Tibial nerve (tissue), 4 donors: ENCODE results near the gene TRIM9. TPM values are rescaled to one million over a fixed set of nuclear protein-coding genes. Genes with fewer than 3 reads are reported as not detected.

Source experiments
- DNase-seq, 2 donors: peaks; one replicate each; pipeline ENCODE4 v3.0.0-alpha.2; 2019; ENCODE audit warnings: low spot score in 2 of 2
- H3K27ac ChIP-seq, 4 donors: fragments of 200-600 bp; sonication (generic) in 3 of 4; one replicate each; pipeline ENCODE4 v1.5.1; 2017 to 2019; ENCODE audit warnings: mild to moderate bottlenecking in 1 of 4
- H3K27me3 ChIP-seq, 2 donors: fragments of 200-600 bp; sonication (generic) in 1 of 2; one replicate each; pipeline versions ENCODE4 v1.5.1 to v1.6.0; 2017 to 2019
- H3K36me3 ChIP-seq, 3 donors: fragments of 200-600 bp; sonication (generic); one replicate each; pipeline ENCODE4 v1.5.1; 2018 to 2019
- H3K4me1 ChIP-seq, 4 donors: fragments of 200-600 bp; sonication (generic) in 3 of 4; one replicate each; pipeline ENCODE4 v1.5.1; 2017 to 2019
- H3K4me3 ChIP-seq, 4 donors: fragments of 200-600 bp; sonication (generic) in 3 of 4; one replicate each; pipeline ENCODE4 v1.5.1; 2017 to 2019; ENCODE audit warnings: mild to moderate bottlenecking in 1 of 4, moderate library complexity in 1 of 4
- H3K9me3 ChIP-seq, 4 donors: fragments of 200-600 bp; sonication (generic) in 3 of 4; one replicate each; pipeline ENCODE4 v1.5.1; 2017 to 2019
- EP300 ChIP-seq, 2 donors: sonication (generic); formaldehyde crosslinking; IDR thresholded peaks; one replicate each; pipeline ENCODE4 v1.6.1; 2017; ENCODE audit warnings: antibody characterized with exemption in 2 of 2, mild to moderate bottlenecking in 1 of 2
- POLR2A ChIP-seq, 2 donors: fragments of 450-650 bp; IDR thresholded peaks; one replicate each; pipeline ENCODE4 v1.6.1; 2017; ENCODE audit warnings: antibody characterized with exemption in 2 of 2, mild to moderate bottlenecking in 2 of 2, moderate library complexity in 2 of 2
- WGBS, 2 donors: methylation state at CpG; one replicate each; pipeline ENCODE4 v1.1.5; 2018; 5-methylcytosine and 5-hydroxymethylcytosine counted together
- total RNA-seq, 4 donors: library from RNA; depleted of rRNA; stranded (reverse); fragments of >200 nt; gene quantifications; one replicate each; pipeline ENCODE4 v1.1.0, GENCODE V29; 2016
- TF ChIP-seq, protein P1 (sequence below), 5 experiments: fragments of 200-600 bp in 3 of 5; fragments of 450-650 bp in 2 of 5; sonication (generic) in 3 of 5; IDR thresholded peaks; one replicate each; pipeline ENCODE4 v1.5.1; 2016 to 2019; ENCODE audit warnings: antibody characterized with exemption in 5 of 5, mild to moderate bottlenecking in 3 of 5, moderate library complexity in 2 of 5

TRIM9 gene
- total RNA-seq, 4 donors from 2014 or later, result 0.87 to 5.9 (median 4.9) TPM

DNA sequence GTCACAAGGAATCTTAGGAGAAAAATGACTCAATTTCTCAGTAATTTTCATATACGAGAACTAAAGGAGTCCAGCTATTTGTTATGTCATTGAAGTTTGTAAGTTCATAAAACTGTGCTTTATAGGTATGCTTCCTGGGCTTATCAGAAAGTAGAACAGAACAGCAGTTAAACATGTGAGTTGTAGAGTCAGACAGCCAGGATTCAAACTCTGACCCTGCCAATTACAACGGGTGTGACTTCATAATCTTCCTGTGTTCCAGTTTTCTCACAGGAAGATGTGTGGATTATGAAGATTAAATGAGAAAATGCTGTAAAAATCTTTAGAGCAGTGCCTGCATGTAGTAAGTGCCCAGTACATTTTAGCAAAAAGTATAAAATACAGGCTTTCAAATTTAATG, 8.9 kb downstream of the TRIM9 start:
- Histone ChIP-seq H3K9me3 (no peaks in the 10 kb centered on the region), H3K27ac (no peak overlapping the region), H3K27me3 (no peaks in the 10 kb centered on the region), H3K4me3 (no peak overlapping the region), H3K4me1 (no peaks in the 10 kb centered on the region), H3K36me3 (no peaks in the 10 kb centered on the region)
- WGBS, 2 donors, result 49 to 61% methylated on average over 2 of the region's 2 CpGs
- TF ChIP-seq POLR2A (IDR thresholded peaks at IDR 0.05) (no peak), EP300 (IDR thresholded peaks at IDR 0.05) (no peak)
- TF ChIP-seq, protein P1, sequence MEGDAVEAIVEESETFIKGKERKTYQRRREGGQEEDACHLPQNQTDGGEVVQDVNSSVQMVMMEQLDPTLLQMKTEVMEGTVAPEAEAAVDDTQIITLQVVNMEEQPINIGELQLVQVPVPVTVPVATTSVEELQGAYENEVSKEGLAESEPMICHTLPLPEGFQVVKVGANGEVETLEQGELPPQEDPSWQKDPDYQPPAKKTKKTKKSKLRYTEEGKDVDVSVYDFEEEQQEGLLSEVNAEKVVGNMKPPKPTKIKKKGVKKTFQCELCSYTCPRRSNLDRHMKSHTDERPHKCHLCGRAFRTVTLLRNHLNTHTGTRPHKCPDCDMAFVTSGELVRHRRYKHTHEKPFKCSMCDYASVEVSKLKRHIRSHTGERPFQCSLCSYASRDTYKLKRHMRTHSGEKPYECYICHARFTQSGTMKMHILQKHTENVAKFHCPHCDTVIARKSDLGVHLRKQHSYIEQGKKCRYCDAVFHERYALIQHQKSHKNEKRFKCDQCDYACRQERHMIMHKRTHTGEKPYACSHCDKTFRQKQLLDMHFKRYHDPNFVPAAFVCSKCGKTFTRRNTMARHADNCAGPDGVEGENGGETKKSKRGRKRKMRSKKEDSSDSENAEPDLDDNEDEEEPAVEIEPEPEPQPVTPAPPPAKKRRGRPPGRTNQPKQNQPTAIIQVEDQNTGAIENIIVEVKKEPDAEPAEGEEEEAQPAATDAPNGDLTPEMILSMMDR (IDR thresholded peaks at IDR 0.05), result no peak
- no peak for DNase-seq

DNA sequence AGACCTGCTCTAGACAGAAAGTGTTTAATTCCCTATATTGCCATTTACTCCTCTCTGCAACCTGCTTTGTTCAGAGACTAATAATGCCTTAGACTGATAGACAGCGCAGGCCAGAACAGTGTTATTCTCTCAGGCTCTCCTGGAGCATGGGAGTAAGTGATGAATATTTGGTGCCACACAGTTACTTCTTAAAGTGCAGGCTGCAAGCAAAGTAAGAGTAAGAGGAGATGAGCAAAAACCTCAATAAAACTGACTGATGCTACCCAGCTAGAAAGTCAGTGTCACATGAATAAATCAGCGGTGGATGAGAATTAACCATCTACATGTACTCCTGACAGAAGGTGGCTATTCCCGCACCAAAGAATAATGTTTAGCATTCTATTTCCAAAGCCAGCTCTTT, 9.9 kb downstream of the TRIM9 start:
- 85 to 88% methylated on average over 3 of the region's 3 CpGs for WGBS, 2 donors
- H3K27ac ChIP-seq, result no peak overlapping the region
- H3K9me3 ChIP-seq, result no peaks in the 10 kb centered on the region
- no peaks in the 10 kb centered on the region for H3K27me3 ChIP-seq
- DNase-seq, result no peak
- TF ChIP-seq, protein P1 (IDR thresholded peaks at IDR 0.05), result no peak
- TF ChIP-seq POLR2A (IDR thresholded peaks at IDR 0.05), result no peak
- no peak for TF ChIP-seq EP300 (IDR thresholded peaks at IDR 0.05)
- H3K4me3 ChIP-seq, result no peak overlapping the region
- no peaks in the 10 kb centered on the region for H3K36me3 ChIP-seq
- H3K4me1 ChIP-seq, result no peaks in the 10 kb centered on the region

DNA sequence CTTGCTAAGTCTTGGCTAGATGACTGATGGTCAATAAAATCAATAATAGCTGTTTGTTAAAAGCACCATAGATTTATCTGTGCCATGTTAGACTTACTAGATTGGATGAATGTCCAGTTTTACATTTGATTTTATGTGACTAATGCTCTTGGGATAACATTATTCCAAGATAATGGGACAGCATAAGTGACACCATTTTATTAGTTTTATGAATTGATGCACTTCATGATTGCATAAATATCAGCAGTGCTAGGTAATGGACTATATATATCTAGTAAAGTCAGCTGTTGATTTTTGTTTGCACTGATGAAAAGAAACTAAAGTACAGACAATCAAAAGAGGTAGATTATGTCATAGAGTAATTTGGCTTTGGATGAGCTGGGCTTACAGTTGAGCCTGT, 10.4 kb downstream of the TRIM9 start:
- no peak overlapping the region for H3K4me3 ChIP-seq
- DNase-seq, result no peak
- no peaks in the 10 kb centered on the region for H3K9me3 ChIP-seq
- TF ChIP-seq, protein P1 (IDR thresholded peaks at IDR 0.05), result no peak
- TF ChIP-seq POLR2A (IDR thresholded peaks at IDR 0.05) (no peak), EP300 (IDR thresholded peaks at IDR 0.05) (no peak)
- H3K36me3 ChIP-seq, result no peaks in the 10 kb centered on the region
- no peak overlapping the region for H3K27ac ChIP-seq
- H3K4me1 ChIP-seq, result peaks cover 0 to 4% (median 0%) of the 10 kb centered on the region in 4 donors
- H3K27me3 ChIP-seq, result no peaks in the 10 kb centered on the region

DNA sequence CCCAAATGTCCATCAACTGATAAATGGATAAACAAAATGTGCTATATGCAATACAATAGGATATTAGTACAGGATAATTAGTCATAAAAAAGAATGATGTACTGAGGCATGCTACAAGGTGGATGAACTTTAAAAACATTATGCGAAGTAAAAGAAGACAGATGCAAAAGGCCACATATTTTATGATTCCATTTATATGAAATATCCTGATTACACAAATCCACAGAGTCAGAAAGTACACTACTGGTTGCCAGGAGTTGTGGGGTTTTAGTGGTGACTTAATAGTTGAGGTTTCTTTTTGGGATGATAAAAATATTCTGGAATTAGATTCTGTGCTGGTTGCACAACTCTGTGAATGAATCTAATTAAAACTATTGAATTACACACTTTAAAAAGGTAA, 12.6 kb downstream of the TRIM9 start:
- Histone ChIP-seq H3K36me3 (no peaks in the 10 kb centered on the region), H3K27me3 (no peaks in the 10 kb centered on the region), H3K9me3 (no peaks in the 10 kb centered on the region), H3K27ac (no peak overlapping the region), H3K4me3 (no peak overlapping the region), H3K4me1 (peaks cover 0 to 11% (median 0%) of the 10 kb centered on the region in 4 donors)
- TF ChIP-seq, protein P1 (IDR thresholded peaks at IDR 0.05), result no peak
- TF ChIP-seq POLR2A (IDR thresholded peaks at IDR 0.05) (no peak), EP300 (IDR thresholded peaks at IDR 0.05) (no peak)
- 87 to 97% methylated on average over 1 of the region's 1 CpG for WGBS, 2 donors
- DNase-seq, result no peak

DNA sequence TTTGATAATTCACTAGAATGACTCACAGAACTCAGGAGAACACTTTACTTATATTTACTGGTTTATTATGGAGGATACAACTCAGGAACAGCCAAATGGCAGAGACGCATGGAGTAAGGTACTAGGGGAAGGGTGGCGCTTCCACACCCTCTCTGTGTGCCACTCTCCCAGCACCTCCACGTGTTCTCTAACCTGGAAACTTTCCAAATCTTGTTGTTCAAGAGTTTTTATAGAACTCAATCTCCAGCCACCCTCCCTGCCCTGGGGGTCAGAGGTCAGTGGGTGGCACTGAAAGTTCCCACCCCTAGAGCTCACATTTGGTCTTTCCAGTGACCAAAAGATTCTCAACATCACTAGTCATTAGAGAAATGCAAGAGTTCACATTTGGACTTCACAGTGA, 13.2 kb downstream of the TRIM9 start:
- no peaks in the 10 kb centered on the region for H3K9me3 ChIP-seq
- WGBS, 2 donors, result 72 to 81% methylated on average over 3 of the region's 3 CpGs
- no peak overlapping the region for H3K27ac ChIP-seq
- no peaks in the 10 kb centered on the region for H3K36me3 ChIP-seq
- TF ChIP-seq, protein P1 (IDR thresholded peaks at IDR 0.05), result no peak
- no peak for TF ChIP-seq POLR2A (IDR thresholded peaks at IDR 0.05)
- TF ChIP-seq EP300 (IDR thresholded peaks at IDR 0.05), result no peak
- no peak overlapping the region for H3K4me3 ChIP-seq
- peaks cover 0 to 11% (median 0%) of the 10 kb centered on the region in 4 donors for H3K4me1 ChIP-seq
- no peak for DNase-seq
- no peaks in the 10 kb centered on the region for H3K27me3 ChIP-seq
